Measurements from ENCODE around the gene EID2.

DNA sequence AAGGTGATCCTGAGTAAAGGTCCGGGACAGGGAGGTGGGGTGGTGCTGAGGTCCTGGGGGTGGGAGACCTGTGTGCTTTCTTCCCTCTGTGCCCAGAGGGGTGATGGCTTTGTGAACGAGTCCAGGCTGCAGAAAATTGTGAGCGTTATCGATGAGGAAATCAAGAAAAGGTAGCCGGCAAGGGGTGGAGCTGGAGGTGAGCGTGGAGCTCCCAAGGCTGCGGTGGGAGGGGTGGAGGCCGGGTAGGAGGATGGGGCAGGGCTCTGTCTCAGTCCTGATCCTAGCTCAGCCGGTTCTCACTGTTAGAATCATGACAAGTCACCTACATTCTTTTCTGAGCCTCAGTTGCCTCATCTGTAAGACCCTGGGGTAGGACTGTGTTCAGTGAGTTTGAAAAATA, 21.0 kb downstream of the EID2 start:
- TF ChIP-seq, protein P1, sequence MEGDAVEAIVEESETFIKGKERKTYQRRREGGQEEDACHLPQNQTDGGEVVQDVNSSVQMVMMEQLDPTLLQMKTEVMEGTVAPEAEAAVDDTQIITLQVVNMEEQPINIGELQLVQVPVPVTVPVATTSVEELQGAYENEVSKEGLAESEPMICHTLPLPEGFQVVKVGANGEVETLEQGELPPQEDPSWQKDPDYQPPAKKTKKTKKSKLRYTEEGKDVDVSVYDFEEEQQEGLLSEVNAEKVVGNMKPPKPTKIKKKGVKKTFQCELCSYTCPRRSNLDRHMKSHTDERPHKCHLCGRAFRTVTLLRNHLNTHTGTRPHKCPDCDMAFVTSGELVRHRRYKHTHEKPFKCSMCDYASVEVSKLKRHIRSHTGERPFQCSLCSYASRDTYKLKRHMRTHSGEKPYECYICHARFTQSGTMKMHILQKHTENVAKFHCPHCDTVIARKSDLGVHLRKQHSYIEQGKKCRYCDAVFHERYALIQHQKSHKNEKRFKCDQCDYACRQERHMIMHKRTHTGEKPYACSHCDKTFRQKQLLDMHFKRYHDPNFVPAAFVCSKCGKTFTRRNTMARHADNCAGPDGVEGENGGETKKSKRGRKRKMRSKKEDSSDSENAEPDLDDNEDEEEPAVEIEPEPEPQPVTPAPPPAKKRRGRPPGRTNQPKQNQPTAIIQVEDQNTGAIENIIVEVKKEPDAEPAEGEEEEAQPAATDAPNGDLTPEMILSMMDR (IDR thresholded peaks at IDR 0.05; ENCODE audit: insufficient read depth, low read depth, low read length): no peak
- TF ChIP-seq EZH2 (IDR thresholded peaks at IDR 0.05; ENCODE audit: insufficient read depth, low read length): no peak
